Activated CD8-positive, alpha-beta memory T cell treated with anti-CD3 and anti-CD28 coated beads for 1 hour (primary cell): ENCODE data around the gene C18orf63.

Experiments used
- DNase-seq, 2 donors: peaks; one replicate each; pipeline ENCODE4 v3.0.0-alpha.2; 2020; ENCODE audit warnings: low read depth in 1 of 2; ENCODE audit errors: extremely low read depth in 1 of 2

C18orf63 gene

GRCh38 chr18:74373428-74373827 lies 57.8 kb downstream of the C18orf63 start:
- DNase-seq = peak; percentile 9 to 24

- no peak for DNase-seq
Measured at GRCh38 chr18:74375999-74376398, 60.4 kb downstream of the C18orf63 start.

- no peak for DNase-seq
Measured at GRCh38 chr18:74376523-74376922, 60.9 kb downstream of the C18orf63 start.

- no peak for DNase-seq
Measured at GRCh38 chr18:74377776-74378175, 62.1 kb downstream of the C18orf63 start.

GRCh38 chr18:74378179-74378682 lies 62.6 kb downstream of the C18orf63 start:
- DNase-seq = no peak

GRCh38 chr18:74380916-74381315 lies 65.3 kb downstream of the C18orf63 start:
- no peak for DNase-seq

GRCh38 chr18:74381621-74382295 lies 66.1 kb downstream of the C18orf63 start:
- DNase-seq = no peak

GRCh38 chr18:74382481-74383017 lies 66.9 kb downstream of the C18orf63 start:
- no peak for DNase-seq

- DNase-seq = no peak
Measured at GRCh38 chr18:74387383-74387782, 71.7 kb downstream of the C18orf63 start.

GRCh38 chr18:74388227-74388626 lies 72.6 kb downstream of the C18orf63 start:
- DNase-seq = no peak

- no peak for DNase-seq
Measured at GRCh38 chr18:74389171-74389927, 73.7 kb downstream of the C18orf63 start.

GRCh38 chr18:74389991-74390390 lies 74.4 kb downstream of the C18orf63 start:
- no peak for DNase-seq

- no peak for DNase-seq
Measured at GRCh38 chr18:74390900-74391299, 75.3 kb downstream of the C18orf63 start.

GRCh38 chr18:74392323-74392722 lies 76.7 kb downstream of the C18orf63 start:
- DNase-seq = no peak

GRCh38 chr18:74395006-74395405 lies 79.4 kb downstream of the C18orf63 start:
- DNase-seq = no peak

- DNase-seq = no peak
Measured at GRCh38 chr18:74395648-74396154, 80.1 kb downstream of the C18orf63 start.

- no peak for DNase-seq
Measured at GRCh38 chr18:74396171-74397169, 80.8 kb downstream of the C18orf63 start.

- DNase-seq = no peak
Measured at GRCh38 chr18:74397572-74397971, 81.9 kb downstream of the C18orf63 start.

GRCh38 chr18:74399091-74399887 lies 83.7 kb downstream of the C18orf63 start:
- no peak for DNase-seq

GRCh38 chr18:74400813-74401212 lies 85.2 kb downstream of the C18orf63 start:
- DNase-seq = no peak
